HFF-Myc (cell line): ENCODE results near the gene SYVN1.
A peak's percentile ranks its signal among the peaks of the same experiment; 100 is the strongest.

Source experiments
- DNase-seq: peaks from one replicate; pipeline ENCODE4 v3.0.0-alpha.2; 2011; ENCODE audit warnings: low read depth; ENCODE audit errors: extremely low read depth
- H3K4me3 ChIP-seq: replicated peaks from 2 replicates; pipeline ENCODE4 v1.5.1; 2011; ENCODE audit warnings: low read depth, mild to moderate bottlenecking, control low read depth, low read length
- TF ChIP-seq, protein P1 (sequence below): IDR thresholded peaks from 2 replicates; pipeline ENCODE4 v1.5.1; 2012; ENCODE audit warnings: mild to moderate bottlenecking, low read depth, low read length, control low read depth; ENCODE audit errors: missing control alignments

SYVN1 gene

DNA sequence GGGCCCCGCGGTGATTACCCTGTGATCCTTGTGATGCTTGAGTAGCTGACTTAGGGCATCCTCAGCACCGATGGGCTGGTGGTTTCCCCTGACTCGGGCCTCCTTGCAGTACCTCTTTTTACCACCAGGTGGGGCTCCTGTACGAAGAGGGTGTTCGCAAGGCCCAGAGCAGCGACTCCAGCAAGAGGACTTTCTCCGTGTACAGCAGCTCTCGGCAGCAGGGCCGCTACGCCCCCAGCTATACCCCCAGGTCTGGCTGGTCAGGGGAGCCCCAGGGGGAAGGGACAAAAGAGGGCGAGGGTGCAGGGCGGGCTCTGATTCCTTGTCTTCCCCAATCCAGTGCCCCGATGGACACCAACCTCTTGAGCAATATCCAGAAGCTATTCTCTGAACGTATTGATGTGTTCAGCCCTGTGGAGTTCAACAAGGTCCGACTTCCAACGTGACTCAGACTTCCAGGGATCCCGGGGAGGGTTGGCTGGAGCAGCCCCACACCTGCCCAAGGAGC is 23.9 kb downstream of the SYVN1 start:
- peak; percentile 54 for DNase-seq
- TF ChIP-seq, protein P1, sequence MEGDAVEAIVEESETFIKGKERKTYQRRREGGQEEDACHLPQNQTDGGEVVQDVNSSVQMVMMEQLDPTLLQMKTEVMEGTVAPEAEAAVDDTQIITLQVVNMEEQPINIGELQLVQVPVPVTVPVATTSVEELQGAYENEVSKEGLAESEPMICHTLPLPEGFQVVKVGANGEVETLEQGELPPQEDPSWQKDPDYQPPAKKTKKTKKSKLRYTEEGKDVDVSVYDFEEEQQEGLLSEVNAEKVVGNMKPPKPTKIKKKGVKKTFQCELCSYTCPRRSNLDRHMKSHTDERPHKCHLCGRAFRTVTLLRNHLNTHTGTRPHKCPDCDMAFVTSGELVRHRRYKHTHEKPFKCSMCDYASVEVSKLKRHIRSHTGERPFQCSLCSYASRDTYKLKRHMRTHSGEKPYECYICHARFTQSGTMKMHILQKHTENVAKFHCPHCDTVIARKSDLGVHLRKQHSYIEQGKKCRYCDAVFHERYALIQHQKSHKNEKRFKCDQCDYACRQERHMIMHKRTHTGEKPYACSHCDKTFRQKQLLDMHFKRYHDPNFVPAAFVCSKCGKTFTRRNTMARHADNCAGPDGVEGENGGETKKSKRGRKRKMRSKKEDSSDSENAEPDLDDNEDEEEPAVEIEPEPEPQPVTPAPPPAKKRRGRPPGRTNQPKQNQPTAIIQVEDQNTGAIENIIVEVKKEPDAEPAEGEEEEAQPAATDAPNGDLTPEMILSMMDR: peak; percentile 97
- no peak overlapping the region for H3K4me3 ChIP-seq

DNA sequence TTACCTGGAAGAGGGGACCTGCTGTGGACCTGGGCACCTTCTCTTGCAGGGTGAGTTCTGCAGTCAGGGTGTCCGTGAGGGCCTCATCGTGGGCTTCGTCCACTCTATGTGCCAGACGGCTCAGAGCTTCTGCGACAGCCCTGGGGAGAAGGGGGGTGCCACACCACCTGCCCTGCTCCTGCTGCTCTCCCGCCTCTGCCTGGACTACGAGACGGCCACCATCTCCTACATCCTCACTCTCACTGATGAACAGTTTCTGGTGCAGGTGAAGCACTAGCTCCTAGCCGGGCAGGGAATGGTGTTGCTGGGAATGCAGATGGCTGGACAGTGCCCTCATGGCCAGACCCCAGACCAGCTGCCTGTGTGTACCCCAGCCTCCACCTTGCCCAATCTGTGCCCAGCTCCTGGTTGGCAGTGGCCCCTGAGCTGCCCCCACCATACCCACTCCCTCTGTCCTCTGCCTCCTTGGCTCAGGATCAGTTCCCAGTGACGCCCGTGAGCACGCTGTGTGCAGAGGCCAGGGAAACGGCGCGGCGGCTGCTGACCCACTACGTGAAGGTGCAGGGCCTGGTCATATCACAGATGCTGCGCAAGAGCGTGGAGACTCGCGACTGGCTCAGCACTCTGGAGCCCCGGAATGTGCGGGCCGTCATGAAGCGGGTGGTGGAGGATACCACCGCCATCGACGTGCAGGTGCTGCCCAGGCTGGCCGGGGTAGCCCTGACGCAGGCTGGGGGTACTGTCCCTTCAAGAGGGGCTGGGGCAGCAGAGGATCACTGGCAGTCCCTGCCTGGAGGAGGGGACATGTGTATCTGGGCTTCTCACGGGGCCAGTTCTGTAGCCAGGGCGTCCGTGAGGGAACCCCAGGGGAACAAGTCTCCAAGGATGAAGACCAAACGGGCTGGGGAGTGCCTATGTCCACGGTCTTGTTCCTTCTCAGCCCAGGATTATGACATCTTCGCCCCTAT is 24.8 kb downstream of the SYVN1 start:
- no peak overlapping the region for H3K4me3 ChIP-seq
- DNase-seq: no peak
- TF ChIP-seq, protein P1: no peak

DNA sequence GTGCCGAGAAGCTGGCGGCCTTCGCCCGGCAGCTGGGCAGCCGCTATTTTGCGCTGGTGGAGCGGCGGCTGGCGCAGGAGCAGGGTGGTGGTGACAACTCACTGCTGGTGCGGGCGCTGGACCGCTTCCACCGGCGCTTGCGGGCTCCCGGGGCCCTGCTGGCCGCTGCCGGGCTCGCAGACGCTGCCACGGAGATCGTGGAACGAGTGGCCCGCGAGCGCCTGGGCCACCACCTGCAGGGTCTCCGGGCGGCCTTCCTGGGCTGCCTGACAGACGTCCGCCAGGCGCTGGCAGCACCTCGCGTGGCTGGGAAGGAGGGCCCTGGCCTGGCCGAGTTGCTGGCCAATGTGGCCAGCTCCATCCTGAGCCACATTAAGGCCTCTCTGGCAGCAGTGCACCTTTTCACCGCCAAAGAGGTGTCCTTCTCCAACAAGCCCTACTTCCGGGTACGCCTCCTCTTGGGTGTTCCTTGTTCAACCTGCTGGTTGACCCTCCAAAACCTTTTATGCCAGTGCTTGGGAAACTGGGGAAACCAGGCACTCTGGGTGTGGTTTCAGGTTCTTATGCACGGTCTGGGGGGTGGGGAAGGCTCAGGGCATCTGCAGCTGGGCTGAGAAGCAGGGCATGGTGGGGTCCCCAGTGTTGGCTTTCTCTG is 25.7 kb downstream of the SYVN1 start:
- no peak overlapping the region for H3K4me3 ChIP-seq
- TF ChIP-seq, protein P1: no peak

DNA sequence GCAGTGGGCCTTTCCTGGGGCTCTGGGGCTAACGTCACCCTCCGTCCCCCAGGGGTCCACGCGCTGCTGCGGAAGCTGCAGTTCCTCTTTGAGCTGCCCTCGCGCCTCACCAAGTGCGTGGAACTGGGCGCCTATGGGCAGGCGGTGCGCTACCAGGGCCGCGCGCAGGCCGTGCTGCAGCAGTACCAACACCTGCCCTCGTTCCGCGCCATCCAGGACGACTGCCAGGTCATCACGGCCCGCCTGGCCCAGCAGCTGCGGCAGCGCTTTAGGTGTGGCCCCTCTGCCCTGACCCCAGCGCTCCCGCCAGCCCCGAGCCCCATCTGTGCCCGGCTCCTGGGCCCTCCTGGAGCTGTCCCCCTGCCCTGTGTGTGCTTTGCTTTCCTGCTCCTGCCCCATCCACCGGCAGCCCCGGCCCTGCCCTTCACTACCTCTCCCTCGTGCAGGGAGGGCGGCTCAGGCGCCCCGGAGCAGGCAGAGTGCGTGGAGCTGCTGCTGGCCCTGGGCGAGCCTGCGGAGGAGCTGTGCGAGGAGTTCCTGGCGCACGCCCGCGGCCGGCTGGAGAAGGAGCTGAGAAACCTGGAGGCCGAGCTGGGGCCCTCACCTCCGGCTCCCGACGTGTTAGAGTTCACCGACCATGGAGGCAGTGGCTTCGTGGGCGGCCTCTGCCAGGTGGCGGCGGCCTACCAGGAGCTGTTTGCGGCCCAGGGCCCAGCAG is 26.4 kb downstream of the SYVN1 start:
- H3K4me3 ChIP-seq: no peak overlapping the region
- no peak for DNase-seq
- TF ChIP-seq, protein P1: no peak

More for the DNA sequence above, 25.7 kb downstream of the SYVN1 start:
- DNase-seq: no peak

DNA sequence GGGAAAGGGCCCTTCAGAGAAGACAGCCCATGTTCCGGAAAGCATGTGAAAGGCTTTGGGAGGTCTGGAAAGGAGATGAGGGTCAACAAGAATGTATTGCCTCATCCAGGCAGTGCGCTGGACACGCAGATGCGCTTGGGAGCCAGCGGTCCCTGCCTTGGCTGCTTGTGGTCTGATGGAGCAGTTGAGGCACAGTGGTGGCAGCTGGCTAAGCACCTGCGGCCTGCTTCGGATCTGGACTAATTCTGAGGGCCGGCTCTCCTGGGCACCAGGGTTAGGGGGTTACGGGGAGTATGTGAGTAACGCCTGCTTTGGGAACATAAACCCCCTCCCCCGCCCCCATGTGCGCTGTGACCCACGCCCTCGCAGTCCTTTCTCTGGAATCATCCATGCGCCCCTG is 27.2 kb downstream of the SYVN1 start:
- no peak overlapping the region for H3K4me3 ChIP-seq
- no peak for DNase-seq
- TF ChIP-seq, protein P1: no peak

DNA sequence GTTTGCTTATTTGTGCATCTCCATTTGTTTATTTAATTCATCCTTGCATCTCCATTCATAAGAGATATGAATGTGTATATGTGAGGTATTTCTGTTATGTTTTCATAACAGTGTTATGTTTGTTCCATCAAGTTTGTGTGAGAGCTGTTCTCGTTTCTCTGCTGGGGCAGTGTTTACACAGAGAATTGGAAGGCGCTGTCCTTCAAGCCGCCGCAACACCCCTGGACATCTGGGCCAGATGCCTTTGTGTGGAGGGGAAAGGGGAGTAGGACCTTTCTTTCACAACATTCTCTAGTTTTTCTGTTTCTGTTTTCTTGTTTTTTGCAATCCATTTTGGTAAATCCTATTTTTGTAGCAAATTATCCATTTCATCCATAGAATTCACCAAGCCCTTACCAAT is 29.7 kb downstream of the SYVN1 start:
- TF ChIP-seq, protein P1: no peak
- no peak for DNase-seq
- H3K4me3 ChIP-seq: no peak overlapping the region
